ENCODE results near the gene SGTA.

The SGTA gene

DNA sequence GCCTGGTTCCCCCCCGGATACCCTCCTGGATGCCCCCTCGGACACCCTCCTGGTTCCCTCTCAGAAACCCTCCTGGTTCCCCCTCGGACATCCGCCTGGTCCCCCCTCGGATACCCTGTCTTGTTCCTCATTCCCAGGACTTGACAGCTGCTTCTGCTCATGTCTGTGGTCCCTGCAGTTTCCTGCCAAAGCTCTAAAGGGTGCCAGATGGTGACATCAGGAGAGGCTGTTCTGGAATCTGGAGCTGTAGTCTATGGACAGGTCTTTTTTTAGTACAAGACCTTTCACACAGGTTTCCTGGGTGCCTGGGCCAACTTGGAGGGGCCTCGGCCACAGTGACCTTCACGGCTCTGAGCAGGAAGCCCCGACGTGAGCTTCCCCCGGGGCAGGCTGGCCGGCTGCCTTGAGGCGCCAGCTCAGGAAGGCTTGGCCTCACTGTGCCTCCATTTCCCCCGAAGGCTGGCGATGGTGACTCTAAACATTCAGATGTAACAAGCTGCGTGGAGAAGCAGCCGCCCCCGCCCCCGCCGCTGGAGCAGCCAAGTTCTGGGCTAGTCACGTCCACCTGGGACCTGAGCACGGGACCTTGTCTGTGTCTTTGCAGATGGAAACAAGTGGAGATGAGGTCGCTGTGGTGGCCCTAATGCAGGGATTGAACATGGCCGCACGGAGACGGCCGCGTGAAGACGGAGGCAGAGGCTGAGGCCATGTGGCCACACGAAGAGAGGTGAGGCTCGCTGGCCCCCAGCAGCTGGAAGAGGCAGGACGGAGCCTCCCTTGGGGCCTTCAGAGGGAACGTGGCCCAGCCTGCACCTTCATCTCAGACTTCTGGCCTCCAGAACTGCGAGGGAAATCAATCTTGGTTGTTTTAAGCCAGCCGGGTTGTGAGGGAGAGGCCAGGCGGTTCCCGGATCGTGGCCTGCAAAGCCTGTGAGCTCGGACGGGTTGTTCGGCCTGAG, 12.7 kb downstream of the SGTA start:
- no peak for DNase-seq (ENCODE audit: low spot score)

DNA sequence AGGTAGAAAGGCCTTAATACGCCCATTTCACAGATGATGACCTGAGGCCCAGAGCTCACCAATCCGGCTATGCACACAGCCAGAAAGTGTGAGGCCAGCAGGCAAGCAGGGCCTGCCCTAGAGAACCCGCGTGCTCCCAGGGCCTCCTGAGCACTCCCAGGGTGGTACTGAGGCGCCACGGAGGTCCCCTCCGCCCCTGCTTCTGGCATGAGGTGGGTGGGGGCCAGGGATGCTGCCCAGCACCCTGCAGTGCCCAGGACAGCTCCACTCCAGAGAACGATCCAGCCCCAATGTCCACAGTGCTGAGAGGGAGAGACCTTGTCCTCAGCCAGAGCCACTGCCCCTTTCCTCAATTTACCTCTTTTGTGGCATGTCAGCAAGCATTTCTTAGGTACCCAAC, 13.9 kb downstream of the SGTA start:
- DNase-seq (ENCODE audit: low spot score) = no peak

DNA sequence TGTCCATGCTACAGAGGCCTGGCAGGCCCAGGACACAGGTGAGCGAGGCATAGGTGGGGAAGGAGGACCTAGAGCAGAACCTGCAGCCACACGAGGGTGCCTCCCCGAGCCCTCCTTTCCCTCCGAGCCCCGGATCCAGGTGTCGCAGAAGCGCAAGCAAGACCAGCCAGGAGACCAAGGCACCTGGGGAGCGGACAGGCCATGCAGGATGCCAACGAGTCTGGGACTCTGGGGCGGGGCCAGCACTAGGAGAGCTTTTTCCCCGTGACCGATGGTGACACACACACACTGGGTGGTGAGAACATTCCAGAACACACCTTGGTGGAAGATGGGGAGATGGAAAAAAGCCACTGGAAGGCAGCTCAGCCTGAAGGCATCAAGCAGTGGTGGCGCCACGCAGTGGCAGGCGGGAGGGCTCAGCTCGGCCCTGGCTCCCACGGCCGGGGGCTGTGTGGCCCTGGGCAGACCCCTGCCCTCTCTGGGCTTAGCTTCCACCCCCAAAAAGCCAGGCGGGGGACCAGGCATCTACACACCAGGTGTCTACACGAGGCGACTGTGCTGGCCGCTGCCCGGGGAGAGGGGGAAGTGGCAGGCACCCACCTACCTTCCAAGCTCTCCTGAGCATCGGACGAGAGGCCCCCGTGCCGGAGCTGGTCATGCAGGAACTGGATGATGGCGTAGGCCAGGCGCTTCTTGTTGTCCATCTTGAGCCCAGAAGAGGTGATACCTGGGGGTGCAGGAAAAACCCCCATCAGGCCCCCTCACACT, 14.5 kb downstream of the SGTA start:
- no peak for DNase-seq (ENCODE audit: low spot score)

DNA sequence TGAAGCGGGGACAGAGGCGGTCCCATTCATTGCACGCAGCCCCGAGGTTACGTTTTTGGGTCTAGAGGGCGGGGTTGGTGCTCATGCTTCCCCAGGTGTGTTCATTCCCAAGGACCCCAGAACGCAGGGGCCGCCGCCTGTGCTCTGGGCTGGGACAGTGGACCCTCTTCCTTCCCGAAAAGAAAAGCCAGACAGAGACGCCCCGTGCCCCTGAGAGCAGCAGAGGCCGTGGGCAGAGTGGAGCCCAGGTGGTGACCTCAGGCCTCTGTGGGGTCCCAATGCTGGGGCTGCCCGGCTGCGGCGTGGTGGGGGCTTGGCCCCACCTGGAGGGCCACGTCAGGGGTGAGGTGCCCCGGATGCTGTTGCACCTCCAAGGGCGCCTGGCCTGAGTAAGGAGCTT, 15.4 kb downstream of the SGTA start:
- DNase-seq (ENCODE audit: low spot score) = no peak

GRCh38 chr19:2766594-2767372, 16.3 kb downstream of the SGTA start:
- no peak for DNase-seq (ENCODE audit: low spot score)

GRCh38 chr19:2765376-2765775, 17.7 kb downstream of the SGTA start:
- no peak for DNase-seq (ENCODE audit: low spot score)

GRCh38 chr19:2764945-2765344, 18.1 kb downstream of the SGTA start:
- DNase-seq (ENCODE audit: low spot score) = no peak

GRCh38 chr19:2763687-2764086, 19.4 kb downstream of the SGTA start:
- no peak for DNase-seq (ENCODE audit: low spot score)

GRCh38 chr19:2762783-2763496, 20.1 kb downstream of the SGTA start:
- no peak for DNase-seq (ENCODE audit: low spot score)

DNA sequence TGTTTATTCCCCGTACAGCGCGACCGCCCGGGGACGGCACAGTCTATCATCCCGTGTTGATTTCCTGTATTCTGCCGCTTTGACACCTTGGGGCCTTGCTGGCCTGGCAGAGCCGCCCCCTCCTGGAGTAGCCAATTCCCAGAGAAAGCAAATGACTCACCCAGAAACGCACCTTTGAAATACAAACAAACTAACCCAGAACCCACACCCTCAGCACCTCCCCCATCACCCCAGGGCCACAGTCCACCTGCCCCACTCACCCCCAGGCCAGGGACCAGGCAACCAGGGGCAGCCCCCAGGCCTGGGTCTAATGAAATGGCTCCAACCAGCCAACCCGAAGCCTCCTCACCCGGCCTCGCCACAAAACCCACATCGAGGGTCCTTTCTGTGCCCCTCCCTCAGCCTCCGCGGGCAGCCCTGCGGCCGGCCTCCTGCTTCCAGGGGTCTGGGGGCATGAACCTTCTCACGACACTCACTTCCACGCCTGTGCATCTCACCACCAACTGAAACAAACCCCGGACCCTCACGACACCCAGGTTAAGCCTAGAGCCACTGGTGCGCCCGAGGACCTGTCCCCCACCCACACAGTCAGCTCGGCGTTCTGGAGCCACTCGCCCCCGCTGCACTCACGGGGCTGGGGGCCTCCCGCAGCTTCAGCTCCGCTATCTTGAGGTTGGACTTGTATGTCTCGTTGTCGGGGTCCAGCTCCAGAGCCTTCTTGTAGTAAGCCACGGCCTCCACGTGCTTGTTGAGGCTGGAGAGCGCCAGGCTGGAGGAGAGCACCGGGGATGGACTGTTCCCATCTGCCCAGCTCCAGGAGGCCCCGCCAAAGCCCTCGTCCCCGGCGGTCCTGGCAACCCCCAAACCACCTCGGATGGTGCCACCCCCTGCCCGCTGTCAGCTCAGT, 20.9 kb downstream of the SGTA start:
- no peak for DNase-seq (ENCODE audit: low spot score)

DNA sequence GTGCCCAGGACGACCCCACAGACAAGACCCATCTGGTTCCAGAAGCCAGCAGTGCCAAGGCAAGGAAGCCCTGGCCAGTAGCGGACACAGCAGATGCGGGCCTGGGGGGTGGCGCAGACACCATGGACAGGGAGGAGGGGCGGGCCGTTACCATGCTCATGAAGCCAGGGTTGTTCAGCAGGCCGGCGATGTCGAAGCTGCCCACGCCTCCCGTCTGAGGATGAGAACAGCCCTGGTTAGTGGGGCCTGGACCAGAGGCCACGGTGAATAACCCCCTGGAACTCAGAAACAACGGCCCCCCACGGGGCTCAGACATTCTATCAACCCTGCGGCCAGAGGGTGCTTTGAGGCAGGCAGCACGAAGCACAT, 21.8 kb downstream of the SGTA start:
- DNase-seq (ENCODE audit: low spot score) = no peak

GRCh38 chr19:2759965-2760364, 23.1 kb downstream of the SGTA start:
- DNase-seq (ENCODE audit: low spot score) = no peak

GRCh38 chr19:2759362-2759761, 23.7 kb downstream of the SGTA start:
- DNase-seq (ENCODE audit: low spot score) = no peak

- no peak for DNase-seq (ENCODE audit: low spot score)
Observed at GRCh38 chr19:2758601-2759313, 24.3 kb downstream of the SGTA start.

DNA sequence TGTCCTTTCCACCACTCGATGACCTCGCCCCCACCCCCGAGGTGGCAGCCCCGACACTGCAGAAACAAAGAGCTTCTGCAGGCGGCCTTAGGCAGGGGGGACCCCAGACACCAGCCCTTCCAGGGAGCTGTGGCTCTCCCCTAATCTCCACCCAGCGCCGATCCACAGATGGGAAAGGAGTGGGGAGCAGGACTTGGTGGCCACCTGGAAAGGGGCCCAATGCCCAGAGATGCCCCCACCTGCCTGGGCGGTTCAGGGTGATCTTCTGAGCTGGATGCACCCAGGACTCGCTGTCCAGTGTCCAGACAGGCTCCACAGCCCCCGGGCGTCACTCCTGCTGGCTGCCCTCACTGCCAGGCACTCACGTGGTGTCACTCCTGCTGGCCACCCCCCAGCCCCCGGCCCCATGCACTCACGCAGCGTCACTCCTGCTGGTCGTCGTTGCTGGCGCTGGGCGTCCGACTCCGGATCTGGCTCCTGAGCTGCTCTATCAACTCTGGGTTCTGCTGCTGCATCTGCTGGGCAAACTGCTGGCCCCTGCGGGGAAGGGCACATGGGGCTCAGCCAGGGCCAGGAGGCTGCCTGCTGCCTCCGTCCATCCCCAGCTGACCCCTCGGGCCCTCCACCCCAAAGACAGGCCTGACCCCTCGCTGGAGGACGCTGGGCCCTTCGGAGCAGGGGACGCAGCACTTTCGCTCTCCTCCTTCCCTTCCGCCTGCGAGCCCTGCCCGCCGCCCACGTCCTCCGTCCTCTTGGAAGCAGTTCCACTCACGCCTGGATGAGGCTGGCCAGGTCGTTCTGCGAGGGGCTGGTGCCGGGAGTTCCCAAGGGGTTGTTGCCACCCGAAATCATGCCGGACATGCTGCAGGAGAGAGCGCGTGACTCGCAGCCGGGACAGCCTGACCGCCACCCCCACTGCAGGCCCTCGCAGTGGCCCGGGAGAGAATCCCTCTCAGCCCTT, 25.9 kb downstream of the SGTA start:
- DNase-seq (ENCODE audit: low spot score) = no peak

DNA sequence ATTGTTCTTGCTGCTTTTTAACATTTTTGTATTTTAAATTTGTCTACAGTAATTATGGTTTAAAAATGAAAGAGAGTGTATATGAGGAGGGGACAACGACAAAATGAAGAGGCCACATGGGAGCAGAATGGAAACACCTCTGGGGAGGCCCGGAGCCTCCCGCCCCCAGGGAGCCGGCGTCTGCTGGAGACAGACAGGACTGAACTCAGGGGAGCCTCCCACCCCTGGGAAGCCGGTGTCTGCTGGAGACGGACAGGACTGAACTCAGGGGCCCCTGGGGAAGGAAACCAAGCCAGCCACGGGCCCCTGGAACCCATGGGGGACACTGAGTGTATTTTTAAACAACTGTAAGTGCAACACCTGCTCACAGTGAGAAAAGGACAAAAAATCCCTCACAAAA, 26.6 kb downstream of the SGTA start:
- DNase-seq (ENCODE audit: low spot score) = no peak

- DNase-seq (ENCODE audit: low spot score) = no peak
Observed at GRCh38 chr19:2755811-2756210, 27.3 kb downstream of the SGTA start.

GRCh38 chr19:2755448-2755705, 27.7 kb downstream of the SGTA start:
- DNase-seq (ENCODE audit: low spot score) = no peak

Data from kidney capillary endothelial cell (primary cell).